ENCODE results near the gene NFIL3.

Gene NFIL3

DNA sequence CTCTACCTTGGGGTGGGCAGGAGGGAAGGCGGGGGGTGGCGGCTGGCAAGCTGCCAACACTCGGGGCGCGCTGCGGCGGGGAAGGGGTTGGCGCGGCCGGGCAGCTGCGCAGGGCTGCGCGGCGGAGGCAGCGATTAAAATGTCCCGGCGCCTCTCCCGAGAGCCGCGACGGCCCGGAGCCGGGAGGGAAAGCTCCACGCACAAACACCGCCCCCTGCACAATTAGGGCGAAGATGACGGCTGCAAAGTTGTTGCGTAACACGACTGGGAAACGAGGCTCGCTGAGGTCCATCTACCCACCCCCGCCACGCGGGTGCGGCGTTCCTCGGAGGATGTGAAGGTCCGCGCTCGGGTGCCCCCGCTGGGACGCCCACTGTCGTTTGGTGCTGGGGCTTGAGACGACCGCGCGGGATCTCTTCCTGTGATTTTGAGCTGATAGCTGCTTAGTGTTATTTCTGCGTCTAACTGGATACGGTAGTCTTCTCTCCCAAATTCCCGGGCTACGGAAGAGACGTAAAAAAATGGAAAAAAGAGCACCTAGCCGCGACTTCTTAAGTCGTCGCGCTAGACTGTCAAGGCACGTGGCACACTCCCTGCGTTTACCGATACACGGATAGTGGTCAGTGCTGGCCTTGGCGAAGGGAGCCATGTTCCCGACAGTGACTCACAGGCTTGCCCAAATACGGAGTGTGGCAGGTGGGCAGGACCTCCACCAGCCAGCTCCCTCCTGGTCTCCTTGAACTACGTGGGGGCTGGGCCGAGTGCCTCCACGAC is 958 bp upstream of the NFIL3 start:
- peak; percentile 75 for DNase-seq (ENCODE audit: low spot score)
- H3K27ac ChIP-seq, result peak overlapping the region; percentile 93
- TF ChIP-seq, protein P1, sequence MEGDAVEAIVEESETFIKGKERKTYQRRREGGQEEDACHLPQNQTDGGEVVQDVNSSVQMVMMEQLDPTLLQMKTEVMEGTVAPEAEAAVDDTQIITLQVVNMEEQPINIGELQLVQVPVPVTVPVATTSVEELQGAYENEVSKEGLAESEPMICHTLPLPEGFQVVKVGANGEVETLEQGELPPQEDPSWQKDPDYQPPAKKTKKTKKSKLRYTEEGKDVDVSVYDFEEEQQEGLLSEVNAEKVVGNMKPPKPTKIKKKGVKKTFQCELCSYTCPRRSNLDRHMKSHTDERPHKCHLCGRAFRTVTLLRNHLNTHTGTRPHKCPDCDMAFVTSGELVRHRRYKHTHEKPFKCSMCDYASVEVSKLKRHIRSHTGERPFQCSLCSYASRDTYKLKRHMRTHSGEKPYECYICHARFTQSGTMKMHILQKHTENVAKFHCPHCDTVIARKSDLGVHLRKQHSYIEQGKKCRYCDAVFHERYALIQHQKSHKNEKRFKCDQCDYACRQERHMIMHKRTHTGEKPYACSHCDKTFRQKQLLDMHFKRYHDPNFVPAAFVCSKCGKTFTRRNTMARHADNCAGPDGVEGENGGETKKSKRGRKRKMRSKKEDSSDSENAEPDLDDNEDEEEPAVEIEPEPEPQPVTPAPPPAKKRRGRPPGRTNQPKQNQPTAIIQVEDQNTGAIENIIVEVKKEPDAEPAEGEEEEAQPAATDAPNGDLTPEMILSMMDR (conservative IDR thresholded peaks at IDR 0.05; ENCODE audit: low read depth), result peak; percentile 30
- POLR2A ChIA-PET (ENCODE audit: low non-redundant PET), result interaction anchor here (0.5 to 1.1 kb wide), 3 partner anchors 63 to 455 kb away, joined by 3 to 7 read pairs (median 4); no protein-coding TSS in a partner anchor
- CTCF ChIA-PET, result interaction anchor here (0.6 to 4.8 kb wide), 7 partner anchors 70 to 1833 kb away, joined by 4 to 85 read pairs (median 5); no protein-coding TSS in a partner anchor

DNA sequence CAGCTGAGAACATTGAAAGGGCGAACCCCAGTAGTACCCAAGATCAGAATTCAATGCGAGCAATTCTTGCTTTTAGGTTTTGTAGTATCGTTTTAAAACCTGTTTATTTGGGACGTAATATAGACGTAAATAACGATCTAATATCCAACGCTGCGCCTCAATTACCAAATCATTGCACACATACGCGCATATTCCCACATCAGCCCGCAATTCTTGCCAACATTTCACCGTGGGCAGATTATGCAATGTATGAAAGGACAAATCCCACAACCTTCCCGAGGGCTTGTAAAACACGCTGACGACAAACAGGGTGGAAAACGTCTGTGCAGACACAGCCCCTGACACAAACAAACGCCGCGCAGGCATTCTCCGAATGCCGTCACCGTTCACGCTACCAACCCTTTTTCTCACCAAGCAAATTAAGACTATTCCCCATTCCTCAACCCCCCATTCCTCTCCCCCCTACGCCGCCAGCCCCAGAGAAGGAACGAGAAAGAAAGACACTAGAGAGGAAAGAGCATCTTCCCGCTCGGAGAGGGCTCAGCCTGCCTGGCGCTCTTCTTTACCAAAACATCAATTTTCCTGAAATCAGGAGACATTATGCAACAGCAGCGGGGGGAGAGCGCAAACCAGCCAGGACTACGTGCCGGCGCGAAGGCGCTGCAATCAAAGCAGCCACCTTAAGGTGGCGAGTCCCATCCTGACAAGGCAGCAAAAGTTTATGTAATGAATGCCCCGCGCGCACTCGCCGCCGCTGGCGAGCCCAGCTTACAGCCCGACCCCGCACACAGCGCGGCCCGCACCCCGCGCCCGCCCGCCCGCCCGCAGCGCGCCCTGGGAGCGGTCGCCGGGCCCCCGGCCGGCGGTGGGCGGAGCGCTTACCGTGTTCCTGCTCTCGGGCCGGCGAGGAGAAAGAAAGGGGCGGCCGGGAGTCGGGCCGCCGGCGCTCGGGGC is 597 bp downstream of the NFIL3 start:
- H3K27ac ChIP-seq, result peak overlapping the region; percentile 93
- TF ChIP-seq, protein P1 (conservative IDR thresholded peaks at IDR 0.05; ENCODE audit: low read depth), result peak; percentile 54
- ChIA-PET POLR2A (ENCODE audit: low non-redundant PET) (interaction anchor here (0.6 to 1.1 kb wide), 3 partner anchors 82 to 250 kb away, joined by 3 read pairs; no protein-coding TSS in a partner anchor), CTCF (interaction anchor here (0.5 to 4.8 kb wide), 9 partner anchors 16 to 509 kb away, joined by 3 to 85 read pairs (median 4); no protein-coding TSS in a partner anchor)
- DNase-seq (ENCODE audit: low spot score), result peak; percentile 84

DNA sequence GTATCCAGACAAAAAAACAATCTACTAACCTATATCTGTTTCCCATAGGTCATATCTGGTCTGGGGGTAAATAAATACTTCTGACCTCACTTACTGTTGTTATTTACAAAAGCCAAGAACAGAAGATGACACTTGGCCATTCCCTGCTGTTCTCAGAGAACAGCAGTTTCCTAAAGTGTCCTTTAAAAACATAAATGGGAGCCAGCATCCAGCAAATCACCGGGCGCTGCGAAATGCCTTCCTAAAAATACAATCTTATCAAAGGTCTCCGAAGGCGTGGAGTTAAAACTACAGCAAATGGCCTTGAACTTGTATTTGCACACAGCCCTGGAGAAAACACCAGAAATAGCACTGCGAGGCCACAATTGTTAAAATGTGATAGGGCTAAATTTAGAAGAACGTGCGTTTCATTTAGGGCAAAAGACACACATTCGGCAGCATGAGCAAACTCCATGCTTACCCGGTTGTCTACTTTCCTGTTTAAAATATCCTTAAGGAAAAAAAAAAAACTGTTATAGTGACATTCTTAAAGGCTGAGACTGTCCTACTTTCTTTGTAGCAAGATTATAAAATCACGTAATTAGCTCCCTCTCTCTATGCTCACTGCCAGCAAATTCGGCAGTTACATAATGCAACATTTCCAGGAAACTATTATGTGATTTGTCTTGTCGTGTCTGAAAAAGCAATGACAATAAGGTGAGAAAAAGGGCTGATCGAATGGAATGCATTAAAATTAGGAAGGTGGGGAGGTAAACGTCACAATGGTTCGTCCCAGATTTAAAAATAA is 1.5 kb downstream of the NFIL3 start:
- ChIA-PET CTCF (interaction anchor here (0.6 to 1.0 kb wide), 8 partner anchors 10 to 543 kb away, joined by 3 to 7 read pairs (median 4); no protein-coding TSS in a partner anchor), POLR2A (ENCODE audit: low non-redundant PET) (no interaction called here)
- peak overlapping the region; percentile 93; the same call in 1 of the 2 replicates for H3K27ac ChIP-seq
- TF ChIP-seq, protein P1 (conservative IDR thresholded peaks at IDR 0.05; ENCODE audit: low read depth), result no peak
- peak; percentile 23 for DNase-seq (ENCODE audit: low spot score)

DNA sequence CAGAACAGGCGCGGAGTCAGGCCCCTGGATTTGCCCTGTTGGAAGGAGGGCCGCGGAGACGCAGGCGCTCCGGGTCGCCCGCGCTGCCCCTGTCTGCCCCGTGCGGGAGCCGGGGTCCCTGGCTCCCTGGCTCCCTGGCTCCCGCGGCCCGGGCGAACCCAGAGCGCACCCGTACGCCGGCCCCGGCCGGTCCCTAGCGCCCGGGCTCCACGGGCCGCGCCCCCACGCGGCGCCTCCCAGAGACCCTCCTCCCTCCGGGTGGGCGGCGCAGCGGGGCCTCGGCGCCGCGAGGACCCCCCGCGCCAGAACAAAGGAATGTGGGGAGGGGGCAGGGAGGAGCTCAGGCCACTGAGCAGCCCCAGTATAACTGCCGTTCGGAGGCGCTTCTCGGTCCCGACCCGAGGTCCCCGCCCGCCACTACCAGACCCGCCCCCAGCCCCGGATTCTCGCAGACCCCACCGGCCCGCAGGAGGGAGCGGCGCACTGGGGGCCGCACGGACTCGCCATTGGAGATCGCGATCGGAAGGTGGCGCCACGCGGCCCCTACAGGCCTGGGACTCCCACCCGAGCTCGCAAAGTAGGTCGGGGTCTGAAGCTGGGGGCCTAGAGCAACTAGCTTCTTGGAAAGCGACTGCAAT is 2.4 kb downstream of the NFIL3 start:
- H3K27ac ChIP-seq, result peak overlapping the region; percentile 76
- TF ChIP-seq, protein P1 (conservative IDR thresholded peaks at IDR 0.05; ENCODE audit: low read depth), result peak; percentile 75
- ChIA-PET POLR2A (ENCODE audit: low non-redundant PET) (interaction anchor here (0.6 kb wide), 1 partner anchor 1755 kb away, joined by 3 read pairs; no protein-coding TSS in a partner anchor), CTCF (interaction anchor here (0.6 to 1.0 kb wide), 4 partner anchors 9 to 542 kb away, joined by 3 to 4 read pairs (median 3); no protein-coding TSS in a partner anchor)
- DNase-seq (ENCODE audit: low spot score), result peak; percentile 51

DNA sequence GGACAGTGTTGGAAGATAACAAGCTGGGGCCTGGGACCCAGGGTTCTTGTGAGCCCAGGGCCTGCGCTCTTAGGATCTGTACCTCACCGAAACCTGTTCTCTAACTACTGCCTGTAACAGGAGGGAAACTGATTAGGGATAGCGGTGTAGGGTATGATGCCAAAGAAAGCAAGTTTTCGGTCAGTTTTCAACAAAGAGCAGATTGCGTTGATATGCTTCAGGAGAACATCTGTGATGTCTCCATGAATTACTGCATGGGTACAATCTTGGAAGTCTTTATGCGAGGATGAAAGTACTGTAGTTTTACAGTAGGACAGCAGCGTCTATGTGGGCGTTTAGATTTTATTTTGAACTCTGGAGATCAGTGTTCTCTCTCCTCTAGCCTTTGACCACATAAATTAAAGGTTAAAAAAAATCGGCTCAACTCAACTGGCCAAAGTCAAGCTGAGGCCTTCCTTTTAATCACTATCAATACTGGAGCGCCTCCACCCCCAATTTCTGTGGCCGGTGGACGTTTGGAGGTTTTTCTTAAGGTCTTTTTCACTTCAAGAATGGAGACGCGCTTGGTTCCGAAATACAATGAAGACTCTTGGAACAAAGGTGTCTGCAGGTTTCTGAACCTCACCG is 3.0 kb downstream of the NFIL3 start:
- POLR2A ChIA-PET (ENCODE audit: low non-redundant PET), result no interaction called here
- CTCF ChIA-PET, result interaction anchor here (0.9 kb wide), 1 partner anchor 261 kb away, joined by 4 read pairs; no protein-coding TSS in a partner anchor
- peak; percentile 10 for DNase-seq (ENCODE audit: low spot score)
- peak overlapping the region; percentile 76 for H3K27ac ChIP-seq
- TF ChIP-seq, protein P1 (conservative IDR thresholded peaks at IDR 0.05; ENCODE audit: low read depth), result no peak
